AG04450 (cell line): ENCODE measurements around the gene ERVW-1. TPM values are rescaled to one million over a fixed set of nuclear protein-coding genes. Genes with fewer than 3 reads are reported as not detected.

Source experiments
- CTCF ChIA-PET: fragments of 300-600, 350-600 bp; formaldehyde crosslinking; extraction: SDS; loops from one replicate; lab custom pipeline; 2022; ENCODE audit warnings: antibody characterized with exemption, inconsistent platforms; lab: Charles Lee
- POLR2A ChIA-PET: fragments of 350-600 bp; formaldehyde crosslinking; extraction: SDS; loops from one replicate; lab custom pipeline; 2021; ENCODE audit warnings: antibody characterized with exemption, inconsistent platforms; lab: Yijun Ruan, JAX
- DNase-seq: peaks from one replicate; pipeline ENCODE4 v3.0.0-alpha.2; 2011; ENCODE audit warnings: low read depth, low spot score
- H3K27ac ChIP-seq: one replicate; pipeline ENCODE4 v1.5.1; 2012; ENCODE audit warnings: low read depth, low read length, control low read depth
- H3K27me3 ChIP-seq: one replicate; pipeline ENCODE4 v1.6.0; 2012; ENCODE audit warnings: low read length; ENCODE audit not compliant: control insufficient read depth, insufficient read depth
- H3K4me3 ChIP-seq: 2 replicates; pipeline ENCODE4 v1.5.1; 2011; ENCODE audit warnings: mild to moderate bottlenecking, low read depth, low read length, control low read depth
- H3K9me3 ChIP-seq: 2 replicates; pipeline ENCODE4 v1.5.1; 2012; ENCODE audit warnings: low read length; ENCODE audit not compliant: control insufficient read depth, insufficient read depth
- polyA plus RNA-seq: library from polyadenylated mRNA; depleted of rRNA; stranded (reverse); fragments of >200 nt; gene quantifications from 2 replicates; pipeline ENCODE4 v1.2.3, GENCODE V29; 2011; rRNA removed
- TF ChIP-seq, protein P1 (sequence below): IDR thresholded peaks from 2 replicates; pipeline ENCODE4 v1.5.1; 2011; ENCODE audit warnings: low read depth, low read length, control low read depth, inconsistent platforms

The ERVW-1 gene
- polyA plus RNA-seq, 1 experiment = not detected

DNA sequence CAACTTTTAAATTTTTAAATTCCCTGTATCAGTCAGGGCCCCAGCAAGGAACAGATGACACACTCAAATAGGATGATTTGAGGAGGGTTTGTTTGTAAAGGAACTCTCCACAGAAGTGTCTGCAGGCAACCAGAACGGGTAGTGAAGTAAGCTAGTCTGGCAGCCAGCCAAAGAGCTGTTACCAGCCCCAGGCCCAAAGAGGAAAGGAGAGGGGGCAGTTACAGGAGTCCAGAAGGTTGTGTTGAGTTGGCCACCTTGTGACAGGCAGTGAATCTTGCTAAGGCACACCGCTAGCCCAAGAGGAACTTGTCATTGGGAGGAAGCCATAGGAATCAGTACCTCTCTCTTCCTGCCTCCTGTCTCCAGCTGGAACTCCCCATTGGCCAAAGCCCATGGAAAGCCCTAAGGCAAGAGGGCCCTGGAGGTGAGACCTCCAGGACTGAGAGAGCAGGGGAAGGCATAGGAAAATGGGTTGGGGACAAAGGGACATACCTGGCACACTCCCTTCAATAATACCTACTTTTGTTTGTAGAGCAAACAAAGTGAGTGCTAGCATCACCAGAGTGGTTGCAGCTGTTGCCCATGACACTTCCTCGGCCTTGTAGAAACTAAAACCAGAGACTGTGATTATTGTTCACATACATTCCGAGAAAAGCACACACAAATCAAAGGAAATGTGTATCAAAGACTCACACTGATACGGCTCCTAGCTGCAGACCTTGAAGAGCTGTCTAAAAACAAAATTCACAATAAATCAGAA is 55.9 kb downstream of the ERVW-1 start:
- ChIA-PET POLR2A (no interaction called here), CTCF (interaction anchor here (0.6 to 10.5 kb wide), 3 partner anchors 9 to 24 kb away, joined by 3 to 101 read pairs (median 3); partner anchors contain the start of gene GATAD1)
- Histone ChIP-seq H3K27me3 (peaks cover 4% of the 10 kb centered on the region), H3K27ac (no peak overlapping the region), H3K9me3 (no peaks in the 10 kb centered on the region), H3K4me3 (no peak overlapping the region)
- DNase-seq = no peak
- TF ChIP-seq, protein P1, sequence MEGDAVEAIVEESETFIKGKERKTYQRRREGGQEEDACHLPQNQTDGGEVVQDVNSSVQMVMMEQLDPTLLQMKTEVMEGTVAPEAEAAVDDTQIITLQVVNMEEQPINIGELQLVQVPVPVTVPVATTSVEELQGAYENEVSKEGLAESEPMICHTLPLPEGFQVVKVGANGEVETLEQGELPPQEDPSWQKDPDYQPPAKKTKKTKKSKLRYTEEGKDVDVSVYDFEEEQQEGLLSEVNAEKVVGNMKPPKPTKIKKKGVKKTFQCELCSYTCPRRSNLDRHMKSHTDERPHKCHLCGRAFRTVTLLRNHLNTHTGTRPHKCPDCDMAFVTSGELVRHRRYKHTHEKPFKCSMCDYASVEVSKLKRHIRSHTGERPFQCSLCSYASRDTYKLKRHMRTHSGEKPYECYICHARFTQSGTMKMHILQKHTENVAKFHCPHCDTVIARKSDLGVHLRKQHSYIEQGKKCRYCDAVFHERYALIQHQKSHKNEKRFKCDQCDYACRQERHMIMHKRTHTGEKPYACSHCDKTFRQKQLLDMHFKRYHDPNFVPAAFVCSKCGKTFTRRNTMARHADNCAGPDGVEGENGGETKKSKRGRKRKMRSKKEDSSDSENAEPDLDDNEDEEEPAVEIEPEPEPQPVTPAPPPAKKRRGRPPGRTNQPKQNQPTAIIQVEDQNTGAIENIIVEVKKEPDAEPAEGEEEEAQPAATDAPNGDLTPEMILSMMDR = no peak

Other genes with a start within 250 kb of the ERVW-1 start
- gene KRIT1, start 232.0 kb downstream of the ERVW-1 start, polyA plus RNA-seq = 34.2 and 45.1 TPM in 2 replicates
- gene ANKIB1, start 232.0 kb downstream of the ERVW-1 start, polyA plus RNA-seq = 38.0 and 52.6 TPM in 2 replicates
- 26.9 and 31.7 TPM in 2 replicates for gene GATAD1, start 30.5 kb downstream of the ERVW-1 start, polyA plus RNA-seq
- 13.8 and 20.9 TPM in 2 replicates for gene PEX1, start 50.6 kb upstream of the ERVW-1 start, polyA plus RNA-seq
- 5.7 and 7.3 TPM in 2 replicates for gene RBM48, start 50.8 kb upstream of the ERVW-1 start, polyA plus RNA-seq
- gene FAM133B, start 112.4 kb upstream of the ERVW-1 start, polyA plus RNA-seq = 16.8 and 27.0 TPM in 2 replicates